ENCODE measurements around the gene ENTREP3. TPM values are rescaled to one million over a fixed set of nuclear protein-coding genes. Genes with fewer than 3 reads are reported as not detected.

The ENTREP3 gene
- total and polyA plus RNA-seq, 2 donors (not counting 3 experiments of a cell fraction or from before 2014, with no cell fraction given), result 27.4 to 62.7 TPM

DNA sequence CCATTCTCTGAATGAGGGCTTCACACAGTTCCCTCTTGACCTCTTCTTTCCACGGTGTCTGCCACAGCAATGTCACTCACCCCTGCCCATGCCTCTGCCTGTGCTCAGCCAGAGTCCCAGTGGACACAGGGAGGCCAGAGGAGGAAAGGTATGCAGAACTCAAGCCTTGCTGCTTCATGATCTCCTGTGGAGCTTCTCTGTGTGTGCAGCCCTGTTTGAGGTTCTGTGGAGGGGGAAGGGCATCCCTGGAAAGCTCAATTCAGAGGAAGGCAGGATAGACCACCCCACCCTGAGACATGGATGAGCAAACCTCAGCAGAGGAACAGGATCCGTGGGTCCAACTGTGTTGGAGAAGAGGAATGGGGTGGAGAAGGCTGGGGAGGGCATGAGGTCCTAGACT lies 24.0 kb upstream of the ENTREP3 start:
- H3K27me3 ChIP-seq (ENCODE audit: control insufficient read depth in 2 of 2, insufficient read depth in 2 of 2, low read length in 2 of 2), result peaks cover 0 to 2% of the 10 kb centered on the region in 2 experiments
- no peak overlapping the region for H3K9ac ChIP-seq (replicated peaks; ENCODE audit: extremely low read depth, insufficient read depth, low read length)
- no peak overlapping the region for H3K4me2 ChIP-seq (ENCODE audit: insufficient read depth, low read length)
- H3K27ac ChIP-seq (ENCODE audit: insufficient read depth, low read depth, low read length), result no peak overlapping the region
- TF ChIP-seq MYC (IDR thresholded peaks at IDR 0.05; ENCODE audit: low read depth, low read length) (no peak), FOS (IDR thresholded peaks at IDR 0.05; ENCODE audit: borderline replicate concordance, insufficient read depth, low read length) (no peak), MAX (IDR thresholded peaks at IDR 0.05; ENCODE audit: insufficient read depth, insufficient read length) (no peak), EZH2 (IDR thresholded peaks at IDR 0.05; ENCODE audit: borderline replicate concordance, low read depth, low read length, severe bottlenecking) (no peak), POLR2AphosphoS5 (IDR thresholded peaks at IDR 0.05; ENCODE audit: insufficient read depth, low read depth, low read length) (no peak), GATA2 (IDR thresholded peaks at IDR 0.05; ENCODE audit: insufficient read depth, insufficient read length, low read depth, low read length) (no peak), POLR2A (IDR thresholded peaks at IDR 0.05; ENCODE audit: low read depth, low read length) (no peak), JUN (IDR thresholded peaks at IDR 0.05; ENCODE audit: borderline replicate concordance, insufficient read depth, insufficient read length, low read depth) (no peak)
- TF ChIP-seq, protein P1, sequence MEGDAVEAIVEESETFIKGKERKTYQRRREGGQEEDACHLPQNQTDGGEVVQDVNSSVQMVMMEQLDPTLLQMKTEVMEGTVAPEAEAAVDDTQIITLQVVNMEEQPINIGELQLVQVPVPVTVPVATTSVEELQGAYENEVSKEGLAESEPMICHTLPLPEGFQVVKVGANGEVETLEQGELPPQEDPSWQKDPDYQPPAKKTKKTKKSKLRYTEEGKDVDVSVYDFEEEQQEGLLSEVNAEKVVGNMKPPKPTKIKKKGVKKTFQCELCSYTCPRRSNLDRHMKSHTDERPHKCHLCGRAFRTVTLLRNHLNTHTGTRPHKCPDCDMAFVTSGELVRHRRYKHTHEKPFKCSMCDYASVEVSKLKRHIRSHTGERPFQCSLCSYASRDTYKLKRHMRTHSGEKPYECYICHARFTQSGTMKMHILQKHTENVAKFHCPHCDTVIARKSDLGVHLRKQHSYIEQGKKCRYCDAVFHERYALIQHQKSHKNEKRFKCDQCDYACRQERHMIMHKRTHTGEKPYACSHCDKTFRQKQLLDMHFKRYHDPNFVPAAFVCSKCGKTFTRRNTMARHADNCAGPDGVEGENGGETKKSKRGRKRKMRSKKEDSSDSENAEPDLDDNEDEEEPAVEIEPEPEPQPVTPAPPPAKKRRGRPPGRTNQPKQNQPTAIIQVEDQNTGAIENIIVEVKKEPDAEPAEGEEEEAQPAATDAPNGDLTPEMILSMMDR (IDR thresholded peaks at IDR 0.05; ENCODE audit: extremely low read depth in 1 of 2, insufficient read depth in 1 of 2, low read depth in 1 of 2, low read length in 2 of 2), result no peak
- ChIA-PET CTCF (interaction anchor here (1.1 kb wide), 1 partner anchor 20 kb away, joined by 5 read pairs; no protein-coding TSS in a partner anchor), POLR2A (no interaction called here)
- no peak overlapping the region for H2AFZ ChIP-seq (ENCODE audit: low read depth, low read length)
- intact Hi-C loops (cut with micrococcal nuclease), result no loop called here
- DNase-seq (ENCODE audit: low read depth, low spot score) (no peak), FAIRE-seq (no peak)
- no TSS peak for BruUV-seq (replicated peaks)
- H3K36me3 ChIP-seq (ENCODE audit: control insufficient read depth in 2 of 2, extremely low read depth in 1 of 2, insufficient read depth in 2 of 2, low read length in 2 of 2), result no peaks in the 10 kb centered on the region
- no peak overlapping the region for H3K4me3 ChIP-seq (replicated peaks in 1 of 3; ENCODE audit: insufficient read depth in 1 of 3, low read depth in 1 of 3, low read length in 3 of 3)
- no peaks in the 10 kb centered on the region for H3K79me2 ChIP-seq (ENCODE audit: control insufficient read depth, insufficient read depth, low read length)
- no peaks in the 10 kb centered on the region for H3K9me1 ChIP-seq (replicated peaks; ENCODE audit: control insufficient read depth, extremely low read depth, insufficient read depth, low read length)
- no peaks in the 10 kb centered on the region for H4K20me1 ChIP-seq (replicated peaks; ENCODE audit: control insufficient read depth, extremely low read depth, insufficient read depth, low read length)
- no peaks in the 10 kb centered on the region for H3K9me3 ChIP-seq (replicated peaks; ENCODE audit: control insufficient read depth, insufficient read depth, low read length)
- dilution Hi-C loops (cut with MboI; ENCODE audit: extremely low pct_ligation_motif_present, low sequenced_read_pairs), result no loop called here
- peaks cover 9% of the 10 kb centered on the region for H3K4me1 ChIP-seq (ENCODE audit: control insufficient read depth, extremely low read depth, insufficient read depth, low read length)

All from endothelial cell of umbilical vein (primary cell).